ENCODE data around the gene PDE1C.

DNA sequence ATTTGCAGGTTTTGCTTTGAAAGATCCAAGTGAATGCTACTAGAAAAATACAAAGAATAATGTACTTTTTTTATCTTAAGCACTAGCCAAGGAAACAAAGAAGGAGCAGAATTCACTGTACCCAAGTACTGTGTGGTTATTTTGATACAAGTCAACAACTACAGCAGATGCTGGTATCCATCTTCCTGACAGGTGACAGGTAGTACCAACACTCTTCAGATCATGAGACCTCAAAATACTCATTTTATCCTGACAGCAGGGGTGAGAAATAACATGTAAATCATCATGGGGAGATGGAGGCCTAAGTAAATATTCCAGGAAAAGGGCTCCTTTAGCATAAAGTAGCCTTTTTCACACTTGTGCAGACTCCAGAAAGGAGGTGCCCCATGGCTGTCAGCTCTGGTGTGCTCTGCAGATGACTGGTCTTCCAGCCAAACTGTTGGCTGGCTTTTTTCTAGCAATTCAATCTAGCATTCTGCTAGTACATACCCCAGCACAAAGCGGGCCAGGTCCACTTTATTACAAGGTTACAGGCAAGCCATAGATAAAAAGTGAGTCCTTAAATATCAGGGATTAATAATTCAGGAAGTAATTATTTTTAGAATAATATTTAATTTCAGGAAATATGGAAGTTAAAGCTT is 90.4 kb downstream of the PDE1C start:
- TF ChIP-seq, protein P1, sequence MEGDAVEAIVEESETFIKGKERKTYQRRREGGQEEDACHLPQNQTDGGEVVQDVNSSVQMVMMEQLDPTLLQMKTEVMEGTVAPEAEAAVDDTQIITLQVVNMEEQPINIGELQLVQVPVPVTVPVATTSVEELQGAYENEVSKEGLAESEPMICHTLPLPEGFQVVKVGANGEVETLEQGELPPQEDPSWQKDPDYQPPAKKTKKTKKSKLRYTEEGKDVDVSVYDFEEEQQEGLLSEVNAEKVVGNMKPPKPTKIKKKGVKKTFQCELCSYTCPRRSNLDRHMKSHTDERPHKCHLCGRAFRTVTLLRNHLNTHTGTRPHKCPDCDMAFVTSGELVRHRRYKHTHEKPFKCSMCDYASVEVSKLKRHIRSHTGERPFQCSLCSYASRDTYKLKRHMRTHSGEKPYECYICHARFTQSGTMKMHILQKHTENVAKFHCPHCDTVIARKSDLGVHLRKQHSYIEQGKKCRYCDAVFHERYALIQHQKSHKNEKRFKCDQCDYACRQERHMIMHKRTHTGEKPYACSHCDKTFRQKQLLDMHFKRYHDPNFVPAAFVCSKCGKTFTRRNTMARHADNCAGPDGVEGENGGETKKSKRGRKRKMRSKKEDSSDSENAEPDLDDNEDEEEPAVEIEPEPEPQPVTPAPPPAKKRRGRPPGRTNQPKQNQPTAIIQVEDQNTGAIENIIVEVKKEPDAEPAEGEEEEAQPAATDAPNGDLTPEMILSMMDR (conservative IDR thresholded peaks at IDR 0.05; ENCODE audit: low read length): no peak
- TF ChIP-seq EZH2phosphoT487 (IDR thresholded peaks at IDR 0.05; ENCODE audit: borderline replicate concordance, low read depth, low read length): no peak
